ENCODE data around the gene ADGRV1. TPM values are rescaled to one million over a fixed set of nuclear protein-coding genes. Genes with fewer than 3 reads are reported as not detected.

The ADGRV1 gene
- total RNA-seq, 2 donors from 2014 or later, result 0.44 to 0.52 TPM

- H3K27me3 Mint-ChIP-seq, result peaks cover 12% of the 10 kb centered on the region
- ATAC-seq (no peak), DNase-seq (no peak)
- H3K4me1 Mint-ChIP-seq, result no peaks in the 10 kb centered on the region
- H3K36me3 Mint-ChIP-seq (ENCODE audit: low read depth), result no peaks in the 10 kb centered on the region
- no peaks in the 10 kb centered on the region for H3K9me3 ChIP-seq (ENCODE audit: control insufficient read depth, low read length, poor library complexity, severe bottlenecking)
- no peak overlapping the region for H3K4me3 Mint-ChIP-seq
- H3K27ac Mint-ChIP-seq, result no peak overlapping the region
These were observed 512.4 kb downstream of the ADGRV1 start for GRCh38 chr5:91070761-91071550.

- no peak overlapping the region for H3K27ac Mint-ChIP-seq
These were observed 514.3 kb downstream of the ADGRV1 start for GRCh38 chr5:91072881-91073280.

GRCh38 chr5:91074615-91075014 is 516.0 kb downstream of the ADGRV1 start:
- no peaks in the 10 kb centered on the region for H3K4me1 Mint-ChIP-seq
- H3K36me3 Mint-ChIP-seq (ENCODE audit: low read depth), result no peaks in the 10 kb centered on the region
- DNase-seq, result no peak
- H3K9me3 ChIP-seq (ENCODE audit: control insufficient read depth, low read length, poor library complexity, severe bottlenecking), result no peaks in the 10 kb centered on the region
- no peak overlapping the region for H3K27ac Mint-ChIP-seq
- no peak overlapping the region for H3K4me3 Mint-ChIP-seq
- peaks cover 7% of the 10 kb centered on the region for H3K27me3 Mint-ChIP-seq
- no peak for ATAC-seq

More at GRCh38 chr5:91072881-91073280, 514.3 kb downstream of the ADGRV1 start:
- Mint-ChIP-seq H3K27me3 (peaks cover 7% of the 10 kb centered on the region), H3K4me1 (no peaks in the 10 kb centered on the region), H3K4me3 (no peak overlapping the region), H3K36me3 (ENCODE audit: low read depth) (no peaks in the 10 kb centered on the region)
- H3K9me3 ChIP-seq (ENCODE audit: control insufficient read depth, low read length, poor library complexity, severe bottlenecking), result no peaks in the 10 kb centered on the region
- ATAC-seq, result no peak
- DNase-seq, result no peak

- DNase-seq (no peak), ATAC-seq (no peak)
- Mint-ChIP-seq H3K27ac (no peak overlapping the region), H3K27me3 (peaks cover 7% of the 10 kb centered on the region), H3K4me1 (no peaks in the 10 kb centered on the region), H3K4me3 (no peak overlapping the region), H3K36me3 (ENCODE audit: low read depth) (no peaks in the 10 kb centered on the region)
- H3K9me3 ChIP-seq (ENCODE audit: control insufficient read depth, low read length, poor library complexity, severe bottlenecking), result no peaks in the 10 kb centered on the region
These were observed 517.5 kb downstream of the ADGRV1 start for GRCh38 chr5:91076138-91076537.

- no peak overlapping the region for H3K4me3 Mint-ChIP-seq
- no peaks in the 10 kb centered on the region for H3K36me3 Mint-ChIP-seq (ENCODE audit: low read depth)
- H3K27ac Mint-ChIP-seq, result no peak overlapping the region
- peaks cover 7% of the 10 kb centered on the region for H3K27me3 Mint-ChIP-seq
- ATAC-seq, result no peak
- no peak for DNase-seq
- H3K4me1 Mint-ChIP-seq, result no peaks in the 10 kb centered on the region
- H3K9me3 ChIP-seq (ENCODE audit: control insufficient read depth, low read length, poor library complexity, severe bottlenecking), result no peaks in the 10 kb centered on the region
These were observed 519.0 kb downstream of the ADGRV1 start for GRCh38 chr5:91077623-91078022.

GRCh38 chr5:91079037-91079436 is 520.4 kb downstream of the ADGRV1 start:
- no peak for ATAC-seq
- Mint-ChIP-seq H3K27ac (no peak overlapping the region), H3K4me3 (no peak overlapping the region), H3K36me3 (ENCODE audit: low read depth) (no peaks in the 10 kb centered on the region), H3K4me1 (no peaks in the 10 kb centered on the region), H3K27me3 (peaks cover 12% of the 10 kb centered on the region)
- no peak for DNase-seq
- H3K9me3 ChIP-seq (ENCODE audit: control insufficient read depth, low read length, poor library complexity, severe bottlenecking), result no peaks in the 10 kb centered on the region

- Mint-ChIP-seq H3K36me3 (ENCODE audit: low read depth) (no peaks in the 10 kb centered on the region), H3K4me3 (no peak overlapping the region), H3K4me1 (no peaks in the 10 kb centered on the region), H3K27ac (no peak overlapping the region), H3K27me3 (peaks cover 16% of the 10 kb centered on the region)
- ATAC-seq, result no peak
- H3K9me3 ChIP-seq (ENCODE audit: control insufficient read depth, low read length, poor library complexity, severe bottlenecking), result no peaks in the 10 kb centered on the region
- DNase-seq, result no peak
These were observed 531.2 kb downstream of the ADGRV1 start for GRCh38 chr5:91089758-91090157.

- no peaks in the 10 kb centered on the region for H3K9me3 ChIP-seq (ENCODE audit: control insufficient read depth, low read length, poor library complexity, severe bottlenecking)
- peaks cover 16% of the 10 kb centered on the region for H3K27me3 Mint-ChIP-seq
- no peaks in the 10 kb centered on the region for H3K36me3 Mint-ChIP-seq (ENCODE audit: low read depth)
- no peak overlapping the region for H3K27ac Mint-ChIP-seq
- H3K4me1 Mint-ChIP-seq, result no peaks in the 10 kb centered on the region
- H3K4me3 Mint-ChIP-seq, result no peak overlapping the region
- DNase-seq (no peak), ATAC-seq (no peak)
These were observed 532.4 kb downstream of the ADGRV1 start for GRCh38 chr5:91090995-91091394.

- no peak for DNase-seq
- no peak overlapping the region for H3K4me3 Mint-ChIP-seq
- no peaks in the 10 kb centered on the region for H3K36me3 Mint-ChIP-seq (ENCODE audit: low read depth)
- peaks cover 16% of the 10 kb centered on the region for H3K27me3 Mint-ChIP-seq
- H3K9me3 ChIP-seq (ENCODE audit: control insufficient read depth, low read length, poor library complexity, severe bottlenecking), result no peaks in the 10 kb centered on the region
- H3K27ac Mint-ChIP-seq, result no peak overlapping the region
- ATAC-seq, result no peak
- no peaks in the 10 kb centered on the region for H3K4me1 Mint-ChIP-seq
These were observed 533.1 kb downstream of the ADGRV1 start for GRCh38 chr5:91091471-91092234.

- ATAC-seq (no peak), DNase-seq (no peak)
- Mint-ChIP-seq H3K27ac (no peak overlapping the region), H3K27me3 (peaks cover 16% of the 10 kb centered on the region), H3K4me3 (no peak overlapping the region), H3K36me3 (ENCODE audit: low read depth) (no peaks in the 10 kb centered on the region), H3K4me1 (no peaks in the 10 kb centered on the region)
- no peaks in the 10 kb centered on the region for H3K9me3 ChIP-seq (ENCODE audit: control insufficient read depth, low read length, poor library complexity, severe bottlenecking)
These were observed 534.5 kb downstream of the ADGRV1 start for GRCh38 chr5:91092859-91093783.

- H3K4me1 Mint-ChIP-seq, result peaks cover 2% of the 10 kb centered on the region
- H3K36me3 Mint-ChIP-seq (ENCODE audit: low read depth), result no peaks in the 10 kb centered on the region
- peaks cover 26% of the 10 kb centered on the region for H3K27me3 Mint-ChIP-seq
- ATAC-seq, result no peak
- no peak for DNase-seq
- no peaks in the 10 kb centered on the region for H3K9me3 ChIP-seq (ENCODE audit: control insufficient read depth, low read length, poor library complexity, severe bottlenecking)
- no peak overlapping the region for H3K4me3 Mint-ChIP-seq
- no peak overlapping the region for H3K27ac Mint-ChIP-seq
These were observed 536.7 kb downstream of the ADGRV1 start for GRCh38 chr5:91095313-91095712.

GRCh38 chr5:91095786-91096385 is 537.3 kb downstream of the ADGRV1 start:
- ATAC-seq, result no peak
- no peaks in the 10 kb centered on the region for H3K36me3 Mint-ChIP-seq (ENCODE audit: low read depth)
- no peak overlapping the region for H3K4me3 Mint-ChIP-seq
- H3K27me3 Mint-ChIP-seq, result peaks cover 26% of the 10 kb centered on the region
- no peak for DNase-seq
- no peak overlapping the region for H3K27ac Mint-ChIP-seq
- H3K9me3 ChIP-seq (ENCODE audit: control insufficient read depth, low read length, poor library complexity, severe bottlenecking), result no peaks in the 10 kb centered on the region
- peaks cover 2% of the 10 kb centered on the region for H3K4me1 Mint-ChIP-seq

Measured in T-helper 17 cell (primary cell).